ENCODE results near the gene STK39. TPM values are rescaled to one million over a fixed set of nuclear protein-coding genes. Genes with fewer than 3 reads are reported as not detected.
"Not testable (repeated sequence)": the region's sequence is repeated elsewhere in the genome, so short reads cannot be mapped to it uniquely, and the experiment has no call there.

Gene STK39
- total RNA-seq, 1 donor from 2014 or later, result 23.4 TPM

GRCh38 chr2:168085801-168086361, 161.5 kb downstream of the STK39 start:
- DNase-seq, result no peak

GRCh38 chr2:168084288-168084687, 163.1 kb downstream of the STK39 start:
- no peak for DNase-seq

GRCh38 chr2:168081452-168081851, 165.9 kb downstream of the STK39 start:
- not testable (repeated sequence) for DNase-seq

- no peak for DNase-seq
Measured at GRCh38 chr2:168079236-168079635, 168.2 kb downstream of the STK39 start.

- peak; percentile 66 for DNase-seq
Measured at GRCh38 chr2:168076731-168077130, 170.7 kb downstream of the STK39 start.

GRCh38 chr2:168075446-168075845, 171.9 kb downstream of the STK39 start:
- DNase-seq, result no peak

- DNase-seq, result no peak
Measured at GRCh38 chr2:168072626-168073303, 174.6 kb downstream of the STK39 start.

- no peak for DNase-seq
Measured at GRCh38 chr2:168064011-168064998, 183.1 kb downstream of the STK39 start.

GRCh38 chr2:168062936-168063335, 184.5 kb downstream of the STK39 start:
- DNase-seq, result no peak

GRCh38 chr2:168062054-168062453, 185.3 kb downstream of the STK39 start:
- no peak for DNase-seq

GRCh38 chr2:168060986-168061750, 186.2 kb downstream of the STK39 start:
- DNase-seq, result no peak

GRCh38 chr2:168059758-168060157, 187.6 kb downstream of the STK39 start:
- DNase-seq, result no peak

- no peak for DNase-seq
Measured at GRCh38 chr2:168058675-168059074, 188.7 kb downstream of the STK39 start.

GRCh38 chr2:168056242-168056787, 191.1 kb downstream of the STK39 start:
- no peak for DNase-seq

- DNase-seq, result no peak
Measured at GRCh38 chr2:168054657-168055056, 192.7 kb downstream of the STK39 start.

GRCh38 chr2:168053676-168054075, 193.7 kb downstream of the STK39 start:
- no peak for DNase-seq

- no peak for DNase-seq
Measured at GRCh38 chr2:168052773-168053172, 194.6 kb downstream of the STK39 start.

- DNase-seq, result no peak
Measured at GRCh38 chr2:168050377-168050776, 197.0 kb downstream of the STK39 start.

GRCh38 chr2:168049609-168050008, 197.8 kb downstream of the STK39 start:
- no peak for DNase-seq

GRCh38 chr2:168047091-168047690, 200.2 kb downstream of the STK39 start:
- DNase-seq, result no peak

GRCh38 chr2:168044579-168044978, 202.8 kb downstream of the STK39 start:
- no peak for DNase-seq

- DNase-seq, result no peak
Measured at GRCh38 chr2:168044176-168044575, 203.2 kb downstream of the STK39 start.

All from skin of body (tissue), 2 donors.